ENCODE results near the gene ACP7.
"Not testable (repeated sequence)": the region's sequence is repeated elsewhere in the genome, so short reads cannot be mapped to it uniquely, and the experiment has no call there.

ACP7 gene

GRCh38 chr19:39078436-39079200, 5.5 kb upstream of the ACP7 start:
- DNase-seq, result peak; percentile 14

GRCh38 chr19:39080431-39080830, 3.7 kb upstream of the ACP7 start:
- DNase-seq, result no peak

- DNase-seq, result no peak
These were observed 2.0 kb upstream of the ACP7 start for GRCh38 chr19:39082167-39082566.

- peak; percentile 10 for DNase-seq
These were observed 1.2 kb upstream of the ACP7 start for GRCh38 chr19:39082745-39083598.

GRCh38 chr19:39083599-39083982, 577 bp upstream of the ACP7 start:
- DNase-seq, result no peak

- DNase-seq, result no peak
These were observed 538 bp downstream of the ACP7 start for GRCh38 chr19:39084732-39085080.

GRCh38 chr19:39085392-39085791, 1.2 kb downstream of the ACP7 start:
- DNase-seq, result no peak

GRCh38 chr19:39086386-39086785, 2.2 kb downstream of the ACP7 start:
- no peak for DNase-seq

GRCh38 chr19:39087907-39088686, 3.9 kb downstream of the ACP7 start:
- no peak for DNase-seq

- not testable (repeated sequence) for DNase-seq
These were observed 5.8 kb downstream of the ACP7 start for GRCh38 chr19:39090016-39090415.

- no peak for DNase-seq
These were observed 6.7 kb downstream of the ACP7 start for GRCh38 chr19:39090881-39091280.

GRCh38 chr19:39095799-39096540, 11.8 kb downstream of the ACP7 start:
- not testable (repeated sequence) for DNase-seq

GRCh38 chr19:39097299-39097698, 13.1 kb downstream of the ACP7 start:
- DNase-seq, result no peak

- no peak for DNase-seq
These were observed 13.6 kb downstream of the ACP7 start for GRCh38 chr19:39097721-39098120.

- no peak for DNase-seq
These were observed 14.4 kb downstream of the ACP7 start for GRCh38 chr19:39098365-39099269.

GRCh38 chr19:39099341-39099740, 15.2 kb downstream of the ACP7 start:
- DNase-seq, result no peak

GRCh38 chr19:39100500-39101166, 16.5 kb downstream of the ACP7 start:
- no peak for DNase-seq

- DNase-seq, result no peak
These were observed 19.0 kb downstream of the ACP7 start for GRCh38 chr19:39103151-39103550.

GRCh38 chr19:39104186-39104596, 20.0 kb downstream of the ACP7 start:
- DNase-seq, result no peak

- DNase-seq, result no peak
These were observed 22.0 kb downstream of the ACP7 start for GRCh38 chr19:39106194-39106593.

GRCh38 chr19:39109641-39110040, 25.5 kb downstream of the ACP7 start:
- DNase-seq, result no peak
